GM21825 (cell line): Measurements from ENCODE around the gene ITGA11.

Experiments used
- ATAC-seq: cut with Tn5 transposase; IDR thresholded peaks from one replicate; pipeline ENCODE4 v1.9.1; 2021; ENCODE audit warnings: mild to moderate bottlenecking, moderate library complexity; ENCODE audit not compliant: unreplicated experiment

ITGA11 gene

DNA sequence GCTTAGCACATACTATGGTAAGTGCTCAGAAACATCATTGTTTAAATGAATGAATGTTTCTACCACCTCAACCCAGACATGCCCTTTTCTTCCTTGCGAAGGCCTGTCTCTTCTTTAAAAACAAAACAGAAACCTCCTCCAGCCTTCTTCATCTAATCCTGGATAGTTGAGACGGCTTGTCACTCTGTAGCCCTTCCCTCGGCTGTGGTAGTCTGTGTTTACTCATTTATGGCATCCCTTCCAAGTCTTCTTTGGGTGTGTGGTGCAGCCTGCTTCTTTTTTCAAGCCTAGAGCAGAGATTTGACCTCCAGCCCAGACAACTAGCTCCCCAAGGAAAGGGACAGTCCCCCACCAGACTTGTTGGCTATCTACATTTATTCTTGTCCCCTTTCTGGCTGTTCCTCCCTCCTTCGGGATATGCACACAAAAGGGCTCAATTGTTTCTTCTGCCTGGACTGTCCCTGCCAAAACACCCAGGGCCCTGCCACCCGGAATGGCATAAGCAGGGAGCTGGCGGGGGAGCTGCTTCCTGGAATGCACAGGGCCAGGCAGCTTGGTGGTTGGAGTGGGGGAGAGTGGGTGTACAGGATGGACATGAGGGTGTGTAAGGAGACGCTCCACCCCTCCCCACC, 67.8 kb downstream of the ITGA11 start:
- ATAC-seq: no peak

DNA sequence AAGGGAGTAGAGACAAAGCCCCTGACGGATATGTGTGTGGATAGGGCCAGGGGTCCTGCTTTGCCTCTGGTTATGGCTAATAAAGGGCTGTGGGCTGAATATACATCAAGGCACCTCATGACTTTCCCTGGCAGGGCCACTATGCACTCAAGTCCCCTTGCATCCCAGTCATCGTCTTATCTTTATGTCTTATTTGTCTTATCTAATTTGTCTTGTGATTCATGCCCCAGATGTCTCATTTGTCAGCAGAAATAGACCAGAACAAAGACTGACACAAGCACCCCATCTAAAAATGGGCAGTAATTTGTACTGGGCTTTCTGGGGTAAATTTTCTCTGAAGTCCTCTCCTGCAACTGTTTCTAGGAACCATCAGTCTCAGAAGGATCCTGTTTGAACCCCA, 68.6 kb downstream of the ITGA11 start:
- ATAC-seq: no peak

DNA sequence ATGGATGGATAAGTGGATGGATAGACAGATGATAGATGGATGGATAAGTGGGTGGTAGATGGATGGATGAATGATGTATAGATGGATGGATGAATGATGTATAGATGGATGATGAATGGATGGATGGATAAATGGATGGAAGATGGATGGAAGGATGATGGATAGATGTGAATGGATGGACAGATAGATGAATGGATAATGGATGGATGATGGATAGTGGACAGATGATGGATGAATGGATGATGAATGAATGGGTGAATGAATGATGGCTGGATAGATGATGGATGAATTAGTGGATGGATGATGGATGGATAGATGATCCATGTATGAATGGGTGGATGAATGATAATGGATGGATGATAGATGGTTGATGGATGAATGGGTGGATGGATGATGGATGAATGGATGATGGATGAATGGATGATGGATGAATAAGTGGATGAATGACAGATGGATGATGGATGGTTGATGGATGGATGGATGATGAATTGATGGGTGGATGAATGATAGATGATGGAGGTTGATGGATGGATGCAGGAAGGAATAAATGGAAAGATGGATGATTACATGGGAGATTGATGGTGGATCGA, 69.3 kb downstream of the ITGA11 start:
- ATAC-seq: no peak

DNA sequence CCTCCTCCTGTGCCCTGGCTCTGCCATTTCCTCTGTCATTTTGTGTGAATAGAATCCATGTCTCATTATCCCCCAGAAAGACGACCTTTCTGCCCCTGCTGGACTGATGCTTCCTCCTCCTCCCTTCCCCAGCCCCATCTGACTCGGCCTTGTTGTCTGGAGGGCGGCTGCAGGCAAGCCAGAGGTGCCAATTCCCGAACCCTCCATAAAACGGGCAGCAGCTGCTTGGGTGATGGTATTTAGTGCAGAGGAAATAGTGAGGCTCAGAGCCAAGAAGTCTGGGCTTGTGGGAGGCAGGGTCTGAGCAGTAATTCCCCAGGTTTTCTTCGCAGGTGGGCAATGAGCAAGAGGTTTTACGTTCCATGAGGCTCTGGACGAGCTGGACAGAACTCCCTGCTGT, 71.2 kb downstream of the ITGA11 start:
- no peak for ATAC-seq

- ATAC-seq: no peak
Observed at GRCh38 chr15:68356778-68357177, 75.2 kb downstream of the ITGA11 start.

GRCh38 chr15:68354923-68355322, 77.0 kb downstream of the ITGA11 start:
- no peak for ATAC-seq

DNA sequence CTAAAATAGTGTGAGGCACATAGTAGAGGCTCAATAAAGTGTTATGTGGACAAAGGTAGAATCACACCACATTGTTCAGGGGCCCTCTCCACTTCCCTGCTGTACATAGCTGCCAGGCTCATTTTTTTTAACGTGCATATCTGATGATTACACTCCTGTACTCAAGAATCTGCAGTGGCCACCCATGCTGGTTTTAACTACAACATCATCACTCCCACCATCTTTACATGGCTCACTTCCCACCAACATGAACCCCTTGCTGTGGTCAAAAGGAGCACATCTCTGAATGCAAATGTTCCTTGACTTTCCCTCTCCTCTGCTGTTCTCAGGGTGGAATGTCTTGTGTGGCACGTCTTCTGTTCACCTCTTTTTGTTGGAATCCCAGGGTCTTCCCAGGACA, 77.7 kb downstream of the ITGA11 start:
- ATAC-seq: no peak

GRCh38 chr15:68353421-68354135, 78.4 kb downstream of the ITGA11 start:
- no peak for ATAC-seq

DNA sequence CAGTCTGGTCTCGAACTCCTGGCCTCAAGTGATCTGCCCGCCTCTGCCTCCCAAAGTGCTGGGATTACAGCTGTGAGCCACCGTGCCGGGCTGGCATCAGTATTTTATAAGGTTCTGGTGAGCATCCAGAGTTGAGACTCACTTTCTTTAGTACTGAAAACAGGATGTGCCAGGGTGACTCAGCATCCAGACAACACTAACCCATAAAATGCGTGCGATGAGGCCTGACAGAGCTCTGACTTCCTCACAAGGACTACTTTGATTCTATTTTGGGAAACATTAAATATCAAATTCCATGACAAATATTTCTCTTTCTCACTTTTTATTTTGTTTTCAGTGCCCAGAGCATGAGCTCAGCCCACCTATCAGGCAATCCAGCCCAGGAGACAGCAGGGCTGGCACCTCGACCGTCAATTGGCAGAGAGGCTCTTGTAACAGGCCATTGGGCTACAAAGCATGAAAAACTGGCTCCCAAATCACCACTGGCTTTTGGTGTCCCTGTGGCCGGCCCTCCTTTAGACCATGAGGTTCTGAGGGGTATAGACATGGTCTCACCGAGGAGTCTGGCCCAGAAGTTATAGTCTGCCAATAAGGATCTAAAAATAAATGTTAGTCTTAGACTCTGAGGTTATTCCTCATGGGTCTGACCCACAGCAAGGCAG, 79.4 kb downstream of the ITGA11 start:
- ATAC-seq: no peak

DNA sequence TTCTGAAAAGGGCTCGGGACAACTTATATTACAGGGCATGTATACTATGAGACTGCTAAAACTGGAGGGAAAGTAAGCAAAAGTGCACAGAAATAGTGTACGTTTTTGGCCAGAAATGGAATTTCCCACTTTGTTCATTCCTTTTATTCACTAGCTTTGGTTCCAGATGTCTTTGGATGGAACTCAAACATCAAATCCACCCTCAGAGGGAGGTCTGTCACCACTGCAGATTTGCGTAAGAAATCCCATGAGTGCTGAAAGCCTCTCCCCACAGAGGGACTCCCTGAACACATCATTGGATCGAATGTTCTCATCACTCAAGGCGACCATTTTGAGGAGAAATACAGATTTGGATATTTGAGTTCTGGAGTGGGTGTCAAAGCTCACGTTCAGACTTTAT, 82.8 kb downstream of the ITGA11 start:
- ATAC-seq: no peak

DNA sequence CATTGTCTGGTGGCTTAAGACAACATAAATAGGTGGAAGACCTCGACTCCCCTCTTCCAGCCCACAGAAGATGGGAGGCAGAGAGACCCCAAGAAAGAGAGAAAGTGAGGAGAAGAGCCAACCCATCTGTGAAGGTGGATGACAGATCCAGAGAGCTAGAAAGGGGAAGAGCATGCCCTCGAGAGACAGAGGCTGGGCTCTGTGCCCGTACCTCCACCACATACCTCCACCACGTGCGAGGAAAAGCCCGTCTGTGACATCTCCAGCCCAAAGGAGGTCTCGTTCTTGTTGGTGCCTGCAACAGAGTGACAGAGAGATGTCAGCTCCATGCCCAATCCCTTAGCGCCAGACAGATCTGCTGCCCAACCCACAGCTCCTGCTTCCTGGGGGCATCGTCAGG, 83.4 kb downstream of the ITGA11 start:
- ATAC-seq: no peak

DNA sequence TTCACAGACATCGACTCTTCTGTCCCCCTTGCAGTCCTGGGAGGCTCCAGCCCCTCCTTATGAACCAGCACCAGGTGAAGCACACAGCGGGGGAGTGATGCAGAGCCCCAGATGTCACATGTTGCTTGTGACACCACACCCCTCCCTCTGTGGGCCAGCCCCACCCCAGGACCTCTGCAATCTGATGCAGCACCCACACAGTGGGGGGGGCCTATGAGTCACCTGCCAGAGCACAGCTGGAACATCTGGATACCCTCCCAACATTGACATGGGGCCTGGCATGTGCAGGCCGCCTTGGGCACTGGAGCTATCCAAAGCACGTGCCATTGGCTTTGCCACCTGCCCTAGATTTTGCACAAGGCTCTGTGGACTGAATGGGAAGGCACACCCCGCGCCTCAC, 83.9 kb downstream of the ITGA11 start:
- no peak for ATAC-seq

GRCh38 chr15:68347392-68347791, 84.6 kb downstream of the ITGA11 start:
- no peak for ATAC-seq

DNA sequence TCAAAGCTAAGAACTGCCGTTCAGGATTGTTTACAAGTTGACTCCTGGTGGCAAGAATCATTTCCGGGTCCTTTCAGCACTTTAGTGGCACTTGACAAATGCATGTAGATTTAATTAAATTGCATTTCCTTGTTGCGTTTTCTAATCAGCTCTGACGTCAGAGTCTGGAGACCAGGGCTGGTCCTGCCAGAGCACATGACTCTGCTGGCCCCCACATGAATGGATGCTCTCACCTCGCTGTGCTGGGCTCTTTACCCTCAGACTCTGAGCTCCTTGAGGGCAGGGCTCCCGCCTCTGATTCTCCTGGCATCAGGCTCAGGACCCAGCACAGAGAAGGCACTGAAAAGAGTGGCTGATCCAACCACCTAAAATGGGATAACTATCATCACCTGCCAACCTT, 85.0 kb downstream of the ITGA11 start:
- ATAC-seq: no peak

DNA sequence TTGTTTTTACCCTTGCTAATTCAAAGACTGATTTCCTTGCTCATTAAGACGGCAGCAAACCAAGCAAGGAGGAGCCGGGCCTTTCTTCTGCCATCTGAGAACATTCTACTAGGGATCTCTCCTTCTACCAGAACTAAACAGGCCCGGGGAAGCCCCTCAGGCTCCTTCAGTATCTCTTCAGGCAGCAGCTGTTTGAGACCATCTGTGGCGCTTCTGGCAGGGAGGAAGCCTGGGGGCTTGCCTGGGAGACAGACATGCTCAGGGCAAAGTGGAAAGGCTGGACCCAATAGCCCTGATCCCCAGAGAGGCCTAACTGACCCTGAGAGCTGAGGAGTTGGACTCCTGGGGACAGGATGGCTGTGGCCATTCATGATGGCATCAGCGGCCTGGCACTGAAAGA, 86.5 kb downstream of the ITGA11 start:
- ATAC-seq: no peak

DNA sequence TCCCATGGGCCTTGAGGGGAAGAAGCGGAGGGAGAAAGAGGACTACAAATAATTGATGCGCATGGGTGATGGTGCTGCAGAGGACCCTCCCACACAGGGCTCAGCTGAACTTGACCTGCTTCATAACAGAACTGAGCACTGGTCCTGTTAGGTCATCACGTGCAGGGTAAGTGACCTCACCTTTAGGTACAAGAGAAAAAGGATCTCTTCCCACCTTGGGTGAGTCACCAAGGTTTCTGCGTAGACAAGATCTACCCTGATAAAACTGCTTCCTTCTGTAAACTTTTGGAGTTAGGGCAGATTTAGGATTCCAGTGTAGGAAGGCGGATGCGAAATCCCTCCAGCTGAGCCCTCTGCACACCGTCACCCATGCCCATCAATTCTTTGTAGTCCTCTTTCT, 87.4 kb downstream of the ITGA11 start:
- no peak for ATAC-seq

DNA sequence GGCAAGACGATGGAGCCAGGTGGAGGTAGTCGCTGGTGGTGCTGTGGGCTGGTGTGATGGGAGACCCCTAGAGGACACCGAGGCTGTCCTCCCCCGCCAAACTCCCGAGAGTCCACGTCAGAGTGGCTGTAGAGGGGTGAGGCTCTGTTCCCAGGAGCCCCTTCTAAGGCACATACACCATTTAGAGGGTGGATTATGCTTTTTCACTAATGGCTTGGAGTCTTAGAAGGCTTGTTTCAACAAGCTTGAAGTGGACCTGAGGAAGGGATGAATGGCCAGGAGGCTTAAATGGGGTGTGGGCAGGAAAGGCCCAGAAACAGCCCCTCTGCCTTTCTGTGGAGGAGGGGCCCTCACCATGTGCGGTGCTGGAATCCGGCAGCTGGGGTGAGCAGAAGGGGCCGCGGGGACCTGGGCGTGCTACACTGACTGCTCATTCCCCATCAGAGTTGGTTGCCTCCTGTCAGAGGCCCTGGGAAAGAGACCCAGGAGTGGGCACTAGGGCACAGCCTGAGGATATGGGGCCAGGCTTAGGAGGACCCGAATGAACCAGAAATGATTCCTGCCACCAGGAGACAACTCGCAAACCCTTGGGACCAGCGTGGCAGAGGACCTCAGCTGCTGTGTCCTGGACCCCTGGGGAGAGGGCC, 88.3 kb downstream of the ITGA11 start:
- ATAC-seq: no peak

DNA sequence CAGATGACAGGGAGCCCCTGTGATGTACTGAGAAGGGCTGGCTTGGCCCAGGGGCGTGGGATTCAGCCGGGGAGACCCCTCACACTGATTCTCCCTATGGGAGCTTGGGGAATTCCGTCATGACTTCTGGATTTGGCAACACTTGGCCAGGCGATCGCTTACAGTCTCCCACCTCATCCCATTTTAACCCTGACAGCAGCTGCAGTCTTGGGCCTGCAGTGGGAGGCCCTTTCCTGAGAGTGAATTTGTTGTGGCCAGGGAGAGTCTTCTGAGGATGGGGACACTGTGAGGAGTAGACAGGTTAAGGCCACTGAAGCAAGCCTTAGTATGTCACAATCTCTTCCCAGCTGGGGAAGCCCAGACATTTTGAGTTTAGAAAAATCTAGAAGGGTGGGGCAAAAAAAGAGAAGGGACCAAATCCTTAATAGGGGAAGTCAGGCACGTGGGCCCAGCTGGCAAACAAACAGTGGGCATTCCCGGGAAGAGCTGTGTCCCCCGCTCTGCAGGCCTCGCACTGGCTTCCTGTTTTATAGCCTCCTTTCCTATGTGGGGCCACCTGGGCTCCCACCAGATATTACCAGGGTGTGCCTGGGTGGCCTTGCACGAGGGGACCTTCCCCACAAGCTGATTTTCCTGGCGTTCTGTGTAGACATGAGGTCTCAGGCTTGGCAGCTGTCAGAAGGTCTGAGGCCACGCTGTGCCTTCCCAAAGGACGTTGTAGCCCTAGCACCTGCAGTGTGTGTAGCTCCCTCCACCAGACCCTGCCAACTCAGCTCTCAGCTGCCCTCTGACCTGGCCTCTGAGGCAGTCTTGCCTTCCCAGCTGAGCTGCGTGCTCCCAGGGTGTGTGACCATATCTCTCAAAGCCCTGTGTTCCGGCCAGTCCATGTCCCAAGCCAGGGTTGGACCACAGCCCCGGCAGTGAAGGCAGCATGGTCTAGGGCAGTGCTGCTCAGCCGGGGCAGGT, 89.9 kb downstream of the ITGA11 start:
- no peak for ATAC-seq

GRCh38 chr15:68340726-68341671, 91.0 kb downstream of the ITGA11 start:
- no peak for ATAC-seq
